ENCODE measurements around the gene TBC1D19.

The TBC1D19 gene

GRCh38 chr4:26751004-26751403, 167.1 kb downstream of the TBC1D19 start:
- no peaks in the 10 kb centered on the region for H3K9me3 ChIP-seq (ENCODE audit: control insufficient read depth, low read length)
- H2AFZ ChIP-seq, result no peak overlapping the region
- no peak overlapping the region for H3K4me2 ChIP-seq (ENCODE audit: low read length)
- H3K4me3 ChIP-seq (ENCODE audit: low read depth, low read length), result no peak overlapping the region
- no peak for TF ChIP-seq CTCF (IDR thresholded peaks at IDR 0.05)
- no peaks in the 10 kb centered on the region for H3K79me2 ChIP-seq
- peaks cover 3% of the 10 kb centered on the region for H3K4me1 ChIP-seq
- no peaks in the 10 kb centered on the region for H3K27me3 ChIP-seq (ENCODE audit: control insufficient read depth, insufficient read depth, low read length)
- H3K27ac ChIP-seq, result no peak overlapping the region
- H3K9ac ChIP-seq, result no peak overlapping the region
- H3K36me3 ChIP-seq (ENCODE audit: control insufficient read depth, insufficient read depth, low read length), result no peaks in the 10 kb centered on the region

GRCh38 chr4:26751838-26752237, 168.0 kb downstream of the TBC1D19 start:
- H3K27me3 ChIP-seq (ENCODE audit: control insufficient read depth, insufficient read depth, low read length), result no peaks in the 10 kb centered on the region
- no peaks in the 10 kb centered on the region for H3K79me2 ChIP-seq
- H3K9me3 ChIP-seq (ENCODE audit: control insufficient read depth, low read length), result no peaks in the 10 kb centered on the region
- TF ChIP-seq CTCF (IDR thresholded peaks at IDR 0.05), result no peak
- H3K27ac ChIP-seq, result no peak overlapping the region
- H3K36me3 ChIP-seq (ENCODE audit: control insufficient read depth, insufficient read depth, low read length), result no peaks in the 10 kb centered on the region
- no peak overlapping the region for H3K4me3 ChIP-seq (ENCODE audit: low read depth, low read length)
- H3K4me1 ChIP-seq, result peaks cover 3% of the 10 kb centered on the region
- no peak overlapping the region for H3K4me2 ChIP-seq (ENCODE audit: low read length)
- no peak overlapping the region for H3K9ac ChIP-seq
- H2AFZ ChIP-seq, result no peak overlapping the region

- H3K4me3 ChIP-seq (ENCODE audit: low read depth, low read length), result no peak overlapping the region
- no peak overlapping the region for H2AFZ ChIP-seq
- H3K79me2 ChIP-seq, result no peaks in the 10 kb centered on the region
- H3K4me2 ChIP-seq (ENCODE audit: low read length), result no peak overlapping the region
- H3K4me1 ChIP-seq, result peaks cover 3% of the 10 kb centered on the region
- no peak for TF ChIP-seq CTCF (IDR thresholded peaks at IDR 0.05)
- H3K36me3 ChIP-seq (ENCODE audit: control insufficient read depth, insufficient read depth, low read length), result no peaks in the 10 kb centered on the region
- H3K9me3 ChIP-seq (ENCODE audit: control insufficient read depth, low read length), result no peaks in the 10 kb centered on the region
- peak overlapping the region; percentile 12 for H3K27ac ChIP-seq
- H3K9ac ChIP-seq, result no peak overlapping the region
- H3K27me3 ChIP-seq (ENCODE audit: control insufficient read depth, insufficient read depth, low read length), result no peaks in the 10 kb centered on the region
Measured at GRCh38 chr4:26753187-26753586, 169.3 kb downstream of the TBC1D19 start.

- no peak overlapping the region for H2AFZ ChIP-seq
- no peak overlapping the region for H3K4me3 ChIP-seq (ENCODE audit: low read depth, low read length)
- no peaks in the 10 kb centered on the region for H3K9me3 ChIP-seq (ENCODE audit: control insufficient read depth, low read length)
- TF ChIP-seq CTCF (IDR thresholded peaks at IDR 0.05), result no peak
- H3K27ac ChIP-seq, result peak overlapping the region; percentile 12
- no peak overlapping the region for H3K4me2 ChIP-seq (ENCODE audit: low read length)
- H3K27me3 ChIP-seq (ENCODE audit: control insufficient read depth, insufficient read depth, low read length), result no peaks in the 10 kb centered on the region
- no peak overlapping the region for H3K9ac ChIP-seq
- H3K79me2 ChIP-seq, result no peaks in the 10 kb centered on the region
- no peaks in the 10 kb centered on the region for H3K36me3 ChIP-seq (ENCODE audit: control insufficient read depth, insufficient read depth, low read length)
- peaks cover 3% of the 10 kb centered on the region for H3K4me1 ChIP-seq
Measured at GRCh38 chr4:26753617-26754016, 169.7 kb downstream of the TBC1D19 start.

- no peak overlapping the region for H3K4me3 ChIP-seq (ENCODE audit: low read depth, low read length)
- no peak overlapping the region for H3K27ac ChIP-seq
- H3K9me3 ChIP-seq (ENCODE audit: control insufficient read depth, low read length), result no peaks in the 10 kb centered on the region
- H3K4me2 ChIP-seq (ENCODE audit: low read length), result no peak overlapping the region
- no peaks in the 10 kb centered on the region for H3K36me3 ChIP-seq (ENCODE audit: control insufficient read depth, insufficient read depth, low read length)
- peaks cover 3% of the 10 kb centered on the region for H3K4me1 ChIP-seq
- no peaks in the 10 kb centered on the region for H3K27me3 ChIP-seq (ENCODE audit: control insufficient read depth, insufficient read depth, low read length)
- no peaks in the 10 kb centered on the region for H3K79me2 ChIP-seq
- no peak overlapping the region for H2AFZ ChIP-seq
- TF ChIP-seq CTCF (IDR thresholded peaks at IDR 0.05), result no peak
- no peak overlapping the region for H3K9ac ChIP-seq
Measured at GRCh38 chr4:26757751-26758150, 173.9 kb downstream of the TBC1D19 start.
